ENCODE results near the gene TCEAL1.

DNA sequence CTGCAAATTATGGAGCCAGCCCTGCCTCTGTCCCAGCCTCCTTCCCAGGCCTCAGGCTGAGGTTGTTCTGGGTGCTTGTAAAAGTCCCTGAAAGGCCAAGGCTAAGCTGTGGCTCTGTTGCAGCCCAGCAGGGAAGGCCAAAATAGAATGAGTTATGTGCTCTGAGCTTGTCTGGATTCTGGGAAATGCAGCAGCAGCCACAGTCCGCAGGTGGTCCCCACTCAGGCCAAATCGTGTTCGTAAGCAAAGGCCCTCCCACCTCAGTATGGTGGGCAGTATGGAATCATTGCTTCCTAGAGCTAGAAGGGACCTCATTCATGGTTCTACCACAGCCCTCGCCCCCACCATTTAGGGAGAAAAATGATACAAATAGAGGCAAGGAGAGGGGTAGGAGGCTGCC is 4.7 kb upstream of the TCEAL1 start:
- TF ChIP-seq, protein P1, sequence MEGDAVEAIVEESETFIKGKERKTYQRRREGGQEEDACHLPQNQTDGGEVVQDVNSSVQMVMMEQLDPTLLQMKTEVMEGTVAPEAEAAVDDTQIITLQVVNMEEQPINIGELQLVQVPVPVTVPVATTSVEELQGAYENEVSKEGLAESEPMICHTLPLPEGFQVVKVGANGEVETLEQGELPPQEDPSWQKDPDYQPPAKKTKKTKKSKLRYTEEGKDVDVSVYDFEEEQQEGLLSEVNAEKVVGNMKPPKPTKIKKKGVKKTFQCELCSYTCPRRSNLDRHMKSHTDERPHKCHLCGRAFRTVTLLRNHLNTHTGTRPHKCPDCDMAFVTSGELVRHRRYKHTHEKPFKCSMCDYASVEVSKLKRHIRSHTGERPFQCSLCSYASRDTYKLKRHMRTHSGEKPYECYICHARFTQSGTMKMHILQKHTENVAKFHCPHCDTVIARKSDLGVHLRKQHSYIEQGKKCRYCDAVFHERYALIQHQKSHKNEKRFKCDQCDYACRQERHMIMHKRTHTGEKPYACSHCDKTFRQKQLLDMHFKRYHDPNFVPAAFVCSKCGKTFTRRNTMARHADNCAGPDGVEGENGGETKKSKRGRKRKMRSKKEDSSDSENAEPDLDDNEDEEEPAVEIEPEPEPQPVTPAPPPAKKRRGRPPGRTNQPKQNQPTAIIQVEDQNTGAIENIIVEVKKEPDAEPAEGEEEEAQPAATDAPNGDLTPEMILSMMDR (IDR thresholded peaks at IDR 0.05), result no peak
- no peak for TF ChIP-seq POLR2A (IDR thresholded peaks at IDR 0.05)
- no peak for TF ChIP-seq EP300 (IDR thresholded peaks at IDR 0.05)
